Small intestine (tissue), 7 donors: Measurements from ENCODE around the gene GCSH. TPM values are rescaled to one million over a fixed set of nuclear protein-coding genes. Genes with fewer than 3 reads are reported as not detected.

Experiments used
- DNase-seq, 2 donors: peaks; one replicate each; pipeline versions ENCODE4 v3.0.0 to v3.0.0-alpha.2; 2013
- FAIRE-seq: peaks from 2 replicates; lab custom pipeline; 2012; peaks lifted over from hg19 to GRCh38; lab: Jason Lieb, UNC
- H3K27ac ChIP-seq, 3 donors: one replicate each; pipeline ENCODE4 v1.5.1; 2013; ENCODE audit warnings: low read length in 2 of 3, mild to moderate bottlenecking in 2 of 3, control low read depth in 1 of 3, inconsistent platforms in 1 of 3, low read depth in 1 of 3, moderate library complexity in 1 of 3
- H3K27me3 ChIP-seq, 3 donors: one replicate each; pipeline ENCODE4 v1.6.1; 2013; ENCODE audit warnings: low read length in 3 of 3, inconsistent platforms in 1 of 3; ENCODE audit not compliant: control insufficient read depth in 3 of 3, insufficient read depth in 3 of 3
- H3K36me3 ChIP-seq, 3 donors: one replicate each; pipeline ENCODE4 v1.6.1; 2013; ENCODE audit warnings: low read length in 3 of 3, inconsistent platforms in 1 of 3, low read depth in 1 of 3, mild to moderate bottlenecking in 1 of 3, moderate library complexity in 1 of 3; ENCODE audit not compliant: control insufficient read depth in 3 of 3, insufficient read depth in 2 of 3
- H3K4me1 ChIP-seq, 3 donors: one replicate each; pipeline ENCODE4 v1.6.1; 2013; ENCODE audit warnings: low read length in 2 of 3, inconsistent platforms in 1 of 3, low read depth in 1 of 3, mild to moderate bottlenecking in 1 of 3, moderate library complexity in 1 of 3; ENCODE audit not compliant: control insufficient read depth in 3 of 3, insufficient read depth in 2 of 3
- H3K4me3 ChIP-seq, 3 donors: one replicate each; pipeline ENCODE4 v1.5.1; 2013; ENCODE audit warnings: low read length in 3 of 3, control low read depth in 1 of 3, inconsistent platforms in 1 of 3, low read depth in 1 of 3, mild to moderate bottlenecking in 1 of 3, moderate library complexity in 1 of 3
- H3K9me3 ChIP-seq, 2 donors: one replicate each; pipeline ENCODE4 v1.6.1; 2013; ENCODE audit warnings: low read depth in 1 of 2, low read length in 1 of 2; ENCODE audit not compliant: control insufficient read depth in 2 of 2, insufficient read depth in 1 of 2
- WGBS, 3 donors: extraction: QIAGEN DNeasy Blood & Tissue Kit; methylation state at CpG; one replicate each; pipeline ENCODE4 v1.1.7; 2013; 5-methylcytosine and 5-hydroxymethylcytosine counted together
- polyA plus RNA-seq, 4 donors: library from polyadenylated mRNA; stranded (reverse) in 3 of 4; unstranded in 1 of 4; fragments of 200-250 nt in 3 of 4; fragments of 120-200 nt in 1 of 4; gene quantifications; one replicate each; pipeline versions ENCODE4 v1.2.1 to v1.2.3, GENCODE V29; 2013
- donor health status: healthy with polysubstance abuse.
- donor health status: control.
- donor health status: control.
- donor health status: Bipolar disorder and iron deficiency.
- donor health status: healthy.

The GCSH gene
- polyA plus RNA-seq, 4 donors = 2.7 to 28.3 (median 19.5) TPM

GRCh38 chr16:81060576-81061306 is 35.5 kb downstream of the GCSH start:
- WGBS, 3 donors = 86 to 91% (median 86%) methylated on average over 14 of the region's 14 CpGs
- no peak for DNase-seq
- H3K27ac ChIP-seq = no peak overlapping the region
- no peak for FAIRE-seq
- H3K4me3 ChIP-seq = no peak overlapping the region
- peaks cover 0 to 2% (median 0%) of the 10 kb centered on the region in 3 donors for H3K36me3 ChIP-seq
- H3K27me3 ChIP-seq = no peaks in the 10 kb centered on the region
- no peaks in the 10 kb centered on the region for H3K9me3 ChIP-seq
- H3K4me1 ChIP-seq = no peaks in the 10 kb centered on the region

GRCh38 chr16:81053761-81054160 is 42.4 kb downstream of the GCSH start:
- Histone ChIP-seq H3K4me1 (no peaks in the 10 kb centered on the region), H3K9me3 (peaks cover 0 to 10% of the 10 kb centered on the region in 2 donors), H3K27me3 (no peaks in the 10 kb centered on the region), H3K4me3 (no peak overlapping the region), H3K27ac (no peak overlapping the region), H3K36me3 (no peaks in the 10 kb centered on the region)
- 73 to 84% (median 76%) methylated on average over 11 of the region's 11 CpGs for WGBS, 3 donors
- FAIRE-seq (no peak), DNase-seq (no peak)

GRCh38 chr16:81042821-81043220 is 53.4 kb downstream of the GCSH start:
- H3K4me1 ChIP-seq = no peaks in the 10 kb centered on the region
- DNase-seq (peak in 1 of 2 donors; percentile 38), FAIRE-seq (no peak)
- WGBS, 3 donors = 97 to 99% (median 98%) methylated on average over 2 of the region's 2 CpGs
- peaks cover 0 to 3% of the 10 kb centered on the region in 2 donors for H3K9me3 ChIP-seq
- H3K36me3 ChIP-seq = peaks cover 12 to 35% (median 18%) of the 10 kb centered on the region in 3 donors
- no peak overlapping the region for H3K27ac ChIP-seq
- no peak overlapping the region for H3K4me3 ChIP-seq
- H3K27me3 ChIP-seq = no peaks in the 10 kb centered on the region

GRCh38 chr16:81041696-81042095 is 54.5 kb downstream of the GCSH start:
- no peaks in the 10 kb centered on the region for H3K27me3 ChIP-seq
- no peak overlapping the region for H3K27ac ChIP-seq
- no peaks in the 10 kb centered on the region for H3K9me3 ChIP-seq
- H3K4me3 ChIP-seq = no peak overlapping the region
- WGBS, 3 donors = 91 to 97% (median 93%) methylated on average over 4 of the region's 4 CpGs
- no peak for FAIRE-seq
- no peak for DNase-seq
- H3K36me3 ChIP-seq = peaks cover 12 to 39% (median 18%) of the 10 kb centered on the region in 3 donors
- peaks cover 0 to 7% (median 7%) of the 10 kb centered on the region in 3 donors for H3K4me1 ChIP-seq

- Histone ChIP-seq H3K27me3 (no peaks in the 10 kb centered on the region), H3K9me3 (no peaks in the 10 kb centered on the region), H3K4me3 (no peak overlapping the region), H3K36me3 (peaks cover 12 to 37% (median 18%) of the 10 kb centered on the region in 3 donors), H3K27ac (no peak overlapping the region), H3K4me1 (peaks cover 0 to 10% (median 9%) of the 10 kb centered on the region in 3 donors)
- whole genome bisulfite sequencing, 3 donors = 85 to 88% (median 87%) methylated on average over 5 of the region's 5 CpGs
- no peak for DNase-seq
- FAIRE-seq = no peak
Observed at GRCh38 chr16:81040842-81041241, 55.4 kb downstream of the GCSH start.

GRCh38 chr16:81040131-81040530 is 56.1 kb downstream of the GCSH start:
- FAIRE-seq (no peak), DNase-seq (no peak)
- Histone ChIP-seq H3K9me3 (no peaks in the 10 kb centered on the region), H3K27ac (no peak overlapping the region), H3K36me3 (peaks cover 12 to 31% (median 16%) of the 10 kb centered on the region in 3 donors), H3K4me1 (peaks cover 0 to 13% (median 9%) of the 10 kb centered on the region in 3 donors), H3K4me3 (no peak overlapping the region), H3K27me3 (no peaks in the 10 kb centered on the region)
- 98 to 100% (median 98%) methylated on average over 2 of the region's 2 CpGs for WGBS, 3 donors

GRCh38 chr16:81036751-81037350 is 59.3 kb downstream of the GCSH start:
- Histone ChIP-seq H3K4me3 (peak overlapping the region; percentile 66 to 97 (median 82)), H3K4me1 (peaks cover 0 to 14% (median 9%) of the 10 kb centered on the region in 3 donors), H3K36me3 (peaks cover 4 to 20% (median 6%) of the 10 kb centered on the region in 3 donors), H3K9me3 (no peaks in the 10 kb centered on the region), H3K27ac (peak overlapping the region in 1 of 3 donors; percentile 90), H3K27me3 (no peaks in the 10 kb centered on the region)
- DNase-seq (peak; percentile 24 to 27), FAIRE-seq (no peak)
- WGBS, 3 donors = 22 to 29% (median 24%) methylated on average over 10 of the region's 10 CpGs

- H3K36me3 ChIP-seq = peaks cover 0 to 13% (median 4%) of the 10 kb centered on the region in 3 donors
- H3K9me3 ChIP-seq = no peaks in the 10 kb centered on the region
- FAIRE-seq = no peak
- WGBS, 3 donors = 0 to 1% (median 0%) methylated on average over 37 to 80 of the region's 80 CpGs
- no peaks in the 10 kb centered on the region for H3K27me3 ChIP-seq
- H3K4me3 ChIP-seq = peak overlapping the region; percentile 66 to 97 (median 82)
- peak; percentile 21 to 74 for DNase-seq
- H3K27ac ChIP-seq = peak overlapping the region; percentile 43 to 90 (median 71)
- H3K4me1 ChIP-seq = peaks cover 0 to 14% (median 9%) of the 10 kb centered on the region in 3 donors
Observed at GRCh38 chr16:81035975-81036750, 60.0 kb downstream of the GCSH start.
